Raji (cell line): ENCODE data around the gene PHF2.

ENCODE experiments used
- POLR2A ChIP-seq: IDR thresholded peaks from 2 replicates; pipeline ENCODE4 v1.6.1; 2011; ENCODE audit warnings: low read depth, low read length, control low read depth; ENCODE audit not compliant: insufficient read depth

The PHF2 gene

GRCh38 chr9:93620881-93621820 is 44.8 kb downstream of the PHF2 start:
- no peak for TF ChIP-seq POLR2A

- no peak for TF ChIP-seq POLR2A
These were observed 45.5 kb downstream of the PHF2 start for GRCh38 chr9:93621922-93622321.

GRCh38 chr9:93622691-93623090 is 46.3 kb downstream of the PHF2 start:
- TF ChIP-seq POLR2A = no peak

- TF ChIP-seq POLR2A = no peak
These were observed 47.4 kb downstream of the PHF2 start for GRCh38 chr9:93623753-93624152.

- TF ChIP-seq POLR2A = no peak
These were observed 48.0 kb downstream of the PHF2 start for GRCh38 chr9:93624431-93624834.

- no peak for TF ChIP-seq POLR2A
These were observed 48.6 kb downstream of the PHF2 start for GRCh38 chr9:93624977-93625376.

- no peak for TF ChIP-seq POLR2A
These were observed 53.5 kb downstream of the PHF2 start for GRCh38 chr9:93629920-93630319.

- TF ChIP-seq POLR2A = no peak
These were observed 54.5 kb downstream of the PHF2 start for GRCh38 chr9:93630806-93631411.

- no peak for TF ChIP-seq POLR2A
These were observed 57.3 kb downstream of the PHF2 start for GRCh38 chr9:93633492-93634221.

GRCh38 chr9:93634311-93635185 is 58.2 kb downstream of the PHF2 start:
- TF ChIP-seq POLR2A = no peak

- no peak for TF ChIP-seq POLR2A
These were observed 59.1 kb downstream of the PHF2 start for GRCh38 chr9:93635186-93636107.

GRCh38 chr9:93636172-93636661 is 59.8 kb downstream of the PHF2 start:
- no peak for TF ChIP-seq POLR2A

GRCh38 chr9:93636667-93637066 is 60.3 kb downstream of the PHF2 start:
- TF ChIP-seq POLR2A = no peak
